ENCODE measurements around the gene AQR. TPM values are rescaled to one million over a fixed set of nuclear protein-coding genes. Genes with fewer than 3 reads are reported as not detected.

The AQR gene
- total RNA-seq, 1 experiment from 2014 or later, result 54.4 TPM

DNA sequence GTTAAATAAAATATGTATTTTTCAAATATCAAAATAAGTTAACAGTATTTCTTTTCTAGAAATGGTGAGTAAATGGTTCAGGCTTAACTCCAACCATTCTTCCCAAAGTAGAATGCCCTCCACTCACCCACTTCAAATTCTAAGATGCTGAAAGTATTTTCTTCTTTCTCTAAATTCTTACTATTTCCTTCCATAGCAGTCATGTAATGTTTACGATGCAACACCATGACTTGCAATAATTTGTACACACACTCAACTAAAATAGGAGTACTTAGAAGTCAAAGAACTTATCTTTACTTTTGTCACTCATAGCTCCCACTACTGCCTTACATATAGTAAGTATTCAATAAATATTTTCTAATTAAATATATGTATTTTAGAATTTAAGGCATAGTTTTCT, 65.0 kb downstream of the AQR start:
- Histone ChIP-seq H3K4me1 (ENCODE audit: insufficient read depth, low read length) (no peaks in the 10 kb centered on the region), H3K14ac (ENCODE audit: insufficient read depth, low read length) (no peak overlapping the region), H4K5ac (ENCODE audit: insufficient read length, low read depth, low read length) (no peak overlapping the region), H3K4me2 (ENCODE audit: insufficient read depth, insufficient read length, low read length) (no peak overlapping the region), H3K56ac (ENCODE audit: insufficient read length, low read depth, low read length) (no peak overlapping the region), H3K18ac (ENCODE audit: insufficient read length, low read depth, low read length) (no peak overlapping the region), H2BK20ac (ENCODE audit: low read depth, low read length, poor library complexity, severe bottlenecking) (no peak overlapping the region), H2BK15ac (ENCODE audit: low read depth, low read length) (no peak overlapping the region), H3T11ph (ENCODE audit: low read length) (no peak overlapping the region), H3K27ac (ENCODE audit: insufficient read length, low read depth, low read length) (no peak overlapping the region), H4K8ac (replicated peaks; ENCODE audit: insufficient read length, low read depth, low read length) (no peak overlapping the region), H3K9ac (ENCODE audit: extremely low read depth, insufficient read length, low read length) (no peak overlapping the region), H3K4ac (ENCODE audit: low read depth, low read length) (no peak overlapping the region), H2BK5ac (ENCODE audit: insufficient read length, low read length) (no peak overlapping the region), H3K9me3 (ENCODE audit: control insufficient read depth, low read depth, low read length) (no peaks in the 10 kb centered on the region), H3K79me2 (ENCODE audit: insufficient read depth, low read length) (no peaks in the 10 kb centered on the region), H2AFZ (ENCODE audit: low read length) (no peak overlapping the region), H2AK5ac (ENCODE audit: insufficient read length, low read length) (no peak overlapping the region), H3K23me2 (ENCODE audit: insufficient read length, low read depth, low read length, poor library complexity, severe bottlenecking) (no peaks in the 10 kb centered on the region), H3K23ac (ENCODE audit: insufficient read length, low read depth, low read length) (no peak overlapping the region), H2BK12ac (ENCODE audit: insufficient read length, low read depth, low read length) (no peak overlapping the region), H2BK120ac (ENCODE audit: low read depth, low read length, poor library complexity, severe bottlenecking) (no peak overlapping the region), H3K79me1 (ENCODE audit: insufficient read depth, low read depth, low read length, poor library complexity, severe bottlenecking) (no peaks in the 10 kb centered on the region), H3K27me3 (ENCODE audit: insufficient read depth, low read length) (no peaks in the 10 kb centered on the region), H4K20me1 (ENCODE audit: control insufficient read depth, insufficient read depth, insufficient read length) (no peaks in the 10 kb centered on the region), H4K91ac (ENCODE audit: insufficient read length, low read depth, low read length) (no peak overlapping the region)
- peak overlapping the region in 1 of 3 experiments; percentile 55; a peak in 1 of 7 replicates for H3K27ac Mint-ChIP-seq
- H3K9me3 Mint-ChIP-seq, result no peaks in the 10 kb centered on the region
- TF ChIP-seq, protein P1, sequence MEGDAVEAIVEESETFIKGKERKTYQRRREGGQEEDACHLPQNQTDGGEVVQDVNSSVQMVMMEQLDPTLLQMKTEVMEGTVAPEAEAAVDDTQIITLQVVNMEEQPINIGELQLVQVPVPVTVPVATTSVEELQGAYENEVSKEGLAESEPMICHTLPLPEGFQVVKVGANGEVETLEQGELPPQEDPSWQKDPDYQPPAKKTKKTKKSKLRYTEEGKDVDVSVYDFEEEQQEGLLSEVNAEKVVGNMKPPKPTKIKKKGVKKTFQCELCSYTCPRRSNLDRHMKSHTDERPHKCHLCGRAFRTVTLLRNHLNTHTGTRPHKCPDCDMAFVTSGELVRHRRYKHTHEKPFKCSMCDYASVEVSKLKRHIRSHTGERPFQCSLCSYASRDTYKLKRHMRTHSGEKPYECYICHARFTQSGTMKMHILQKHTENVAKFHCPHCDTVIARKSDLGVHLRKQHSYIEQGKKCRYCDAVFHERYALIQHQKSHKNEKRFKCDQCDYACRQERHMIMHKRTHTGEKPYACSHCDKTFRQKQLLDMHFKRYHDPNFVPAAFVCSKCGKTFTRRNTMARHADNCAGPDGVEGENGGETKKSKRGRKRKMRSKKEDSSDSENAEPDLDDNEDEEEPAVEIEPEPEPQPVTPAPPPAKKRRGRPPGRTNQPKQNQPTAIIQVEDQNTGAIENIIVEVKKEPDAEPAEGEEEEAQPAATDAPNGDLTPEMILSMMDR (conservative IDR thresholded peaks at IDR 0.05), result no peak
- H3K4me1 Mint-ChIP-seq, result no peaks in the 10 kb centered on the region
- H3K27me3 Mint-ChIP-seq (ENCODE audit: low read depth), result no peaks in the 10 kb centered on the region
- no CpG with 5 or more reads among the region's 1 CpG for WGBS (ENCODE audit: extremely low coverage, insufficient read length, low lambda C conversion rate)
- no peak for DNase-seq
- H3K4me3 Mint-ChIP-seq, result no peak overlapping the region
- peaks cover 11 to 55% (median 40%) of the 10 kb centered on the region in 3 experiments; a peak in 6 of 7 replicates for H3K36me3 Mint-ChIP-seq (ENCODE audit: insufficient read depth in 1 of 3, low read depth in 3 of 3)
